Activated CD4-positive, alpha-beta T cell treated with anti-CD3 and anti-CD28 coated beads, Interleukin-2, amount 50 U/mL, for 1 hour (primary cell): ENCODE results near the gene ALX1.
"Not testable (repeated sequence)": the region's sequence is repeated elsewhere in the genome, so short reads cannot be mapped to it uniquely, and the experiment has no call there.

Experiments
- DNase-seq: peaks from one replicate; pipeline ENCODE4 v3.0.0-alpha.2; 2020

ALX1 gene

GRCh38 chr12:85308374-85308773, 28.4 kb downstream of the ALX1 start:
- DNase-seq, result no peak

GRCh38 chr12:85309125-85309566, 29.1 kb downstream of the ALX1 start:
- no peak for DNase-seq

- no peak for DNase-seq
Observed at GRCh38 chr12:85310025-85310424, 30.0 kb downstream of the ALX1 start.

- no peak for DNase-seq
Observed at GRCh38 chr12:85310456-85311076, 30.5 kb downstream of the ALX1 start.

GRCh38 chr12:85317866-85318636, 38.0 kb downstream of the ALX1 start:
- not testable (repeated sequence) for DNase-seq

GRCh38 chr12:85322715-85323114, 42.7 kb downstream of the ALX1 start:
- DNase-seq, result no peak

- DNase-seq, result no peak
Observed at GRCh38 chr12:85325442-85325841, 45.4 kb downstream of the ALX1 start.

- DNase-seq, result no peak
Observed at GRCh38 chr12:85329913-85330312, 49.9 kb downstream of the ALX1 start.

- no peak for DNase-seq
Observed at GRCh38 chr12:85348779-85349178, 68.8 kb downstream of the ALX1 start.

- DNase-seq, result no peak
Observed at GRCh38 chr12:85350356-85350755, 70.3 kb downstream of the ALX1 start.
